GM23248 (cell line): ENCODE data around the gene MVB12B. TPM values are rescaled to one million over a fixed set of nuclear protein-coding genes. Genes with fewer than 3 reads are reported as not detected.

Experiments used
- DNase-seq: peaks from one replicate; pipeline ENCODE4 v3.0.0-alpha.2; 2015
- H2AFZ ChIP-seq: fragments of 200-600 bp; sonication (generic); 2 replicates; pipeline ENCODE4 v1.6.1; 2016; ENCODE audit warnings: antibody characterized with exemption
- H3F3A ChIP-seq: fragments of 200-600 bp; sonication (generic); 2 replicates; pipeline ENCODE4 v1.6.1; 2016; ENCODE audit warnings: mild to moderate bottlenecking, antibody characterized with exemption, mixed run types; ENCODE audit not compliant: insufficient read depth
- H3K27ac ChIP-seq: fragments of 200-600 bp; sonication (generic); 2 replicates; pipeline ENCODE4 v1.5.1; 2016; ENCODE audit warnings: mild to moderate bottlenecking
- H3K27me3 ChIP-seq: fragments of 200-600 bp; sonication (generic); replicated peaks from 2 replicates; pipeline ENCODE4 v1.6.1; 2016; ENCODE audit warnings: mild to moderate bottlenecking; ENCODE audit not compliant: insufficient read depth
- H3K36me3 ChIP-seq: fragments of 200-600 bp; sonication (generic); 2 replicates; pipeline ENCODE4 v1.6.1; 2016; ENCODE audit warnings: low read depth, mild to moderate bottlenecking
- H3K4me1 ChIP-seq: fragments of 200-600 bp; sonication (generic); 2 replicates; pipeline ENCODE4 v1.6.1; 2016; ENCODE audit warnings: mild to moderate bottlenecking; ENCODE audit not compliant: insufficient read depth
- H3K4me2 ChIP-seq: fragments of 200-600 bp; sonication (generic); one replicate; pipeline ENCODE4 v1.6.1; 2016; ENCODE audit warnings: mild to moderate bottlenecking; ENCODE audit not compliant: unreplicated experiment
- H3K4me3 ChIP-seq: fragments of 200-600 bp; sonication (generic); 2 replicates; pipeline ENCODE4 v1.5.1; 2016; ENCODE audit warnings: mild to moderate bottlenecking
- H3K79me2 ChIP-seq: fragments of 200-600 bp; sonication (generic); 2 replicates; pipeline ENCODE4 v1.6.1; 2016; ENCODE audit warnings: mild to moderate bottlenecking; ENCODE audit not compliant: insufficient read depth
- H3K9ac ChIP-seq: fragments of 200-600 bp; sonication (generic); 2 replicates; pipeline ENCODE4 v1.6.1; 2016; ENCODE audit warnings: mild to moderate bottlenecking
- H3K9me2 ChIP-seq: fragments of 200-600 bp; sonication (generic); 2 replicates; pipeline ENCODE4 v1.6.1; 2016; ENCODE audit warnings: mixed run types, mild to moderate bottlenecking, moderate library complexity; ENCODE audit not compliant: insufficient read depth
- H3K9me3 ChIP-seq: fragments of 200-600 bp; sonication (generic); one replicate; pipeline ENCODE4 v1.6.1; 2017; ENCODE audit warnings: low read depth
- H4K20me1 ChIP-seq: fragments of 200-600 bp; sonication (generic); 2 replicates; pipeline ENCODE4 v1.6.0; 2016; ENCODE audit not compliant: insufficient read depth
- EZH2 ChIP-seq: fragments of 200-600 bp; sonication (generic); IDR thresholded peaks from 2 replicates; pipeline ENCODE4 v1.6.1; 2018; ENCODE audit warnings: antibody characterized with exemption, mild to moderate bottlenecking; ENCODE audit not compliant: insufficient read depth, poor library complexity, severe bottlenecking
- EZH2phosphoT487 ChIP-seq: fragments of 200-600 bp; sonication (generic); IDR thresholded peaks from 2 replicates; pipeline ENCODE4 v1.6.1; 2018; ENCODE audit warnings: antibody characterized with exemption, moderate library complexity, mild to moderate bottlenecking, low read depth; ENCODE audit not compliant: insufficient read depth
- WGBS, 2 experiments: methylation state at CpG; one replicate each; pipeline ENCODE4 v1.1.6; 2015 to 2017; ENCODE audit warnings: low lambda C conversion rate in 2 of 2, low coverage in 1 of 2; ENCODE audit errors: missing lambda C conversion rate in 2 of 2; 5-methylcytosine and 5-hydroxymethylcytosine counted together
- in situ Hi-C: fragments of 300-500 bp; cut with MboI; formaldehyde crosslinking; loops from 2 replicates; pipeline ENCODE4 v1.15.0; 2020
- polyA plus RNA-seq: library from polyadenylated mRNA; unstranded; fragments of >200 nt; fragmentation: Nextera tagmentation; extraction: Ambion mirVana; gene quantifications from 2 replicates; pipeline ENCODE4 v1.2.1, GENCODE V29; 2016
- total RNA-seq: library from RNA; depleted of rRNA; stranded (reverse); fragments of >200 nt; shearing (Covaris generic); gene quantifications from 2 replicates; pipeline ENCODE4 v1.2.3, GENCODE V29; 2014

The MVB12B gene
- total and polyA plus RNA-seq, 2 experiments from 2014 or later, result 2.4 to 5.5 TPM

DNA sequence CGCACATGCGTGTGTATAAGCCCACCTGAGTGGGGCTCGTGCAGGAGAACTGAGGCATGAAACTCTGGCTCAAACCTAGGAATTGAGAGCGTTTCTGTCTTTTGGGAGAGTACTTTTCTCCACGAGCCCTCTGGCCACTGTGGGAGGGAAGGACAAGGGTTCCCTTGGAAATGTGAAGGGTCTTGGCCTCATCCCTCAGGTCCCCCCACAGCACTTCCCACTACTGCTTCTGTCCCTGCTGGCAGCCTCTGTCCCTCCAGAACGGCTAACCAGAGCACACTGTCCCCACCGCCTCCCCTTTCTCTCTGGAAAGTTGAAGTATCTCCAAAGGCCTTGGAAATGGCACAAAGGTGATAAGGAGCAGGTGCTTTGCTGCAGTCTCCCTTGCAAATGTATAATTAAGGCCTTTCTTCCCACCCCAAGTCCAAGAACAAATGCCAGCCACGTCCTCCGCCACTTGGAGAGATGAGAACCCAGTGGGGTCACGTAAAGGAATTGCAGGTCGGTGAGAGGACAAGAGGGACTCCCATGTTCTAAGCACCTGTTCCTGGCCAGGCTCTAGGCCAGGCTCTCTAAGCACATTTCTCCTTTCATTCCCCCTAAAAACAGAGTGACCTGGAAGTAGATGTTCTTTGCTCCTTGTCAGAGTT lies 179.2 kb downstream of the MVB12B start:
- no peak overlapping the region for H3K27ac ChIP-seq
- no peak overlapping the region for H3K9ac ChIP-seq
- H3K9me3 ChIP-seq, result no peaks in the 10 kb centered on the region
- H3K79me2 ChIP-seq, result no peaks in the 10 kb centered on the region
- H3K9me2 ChIP-seq, result no peaks in the 10 kb centered on the region
- TF ChIP-seq EZH2phosphoT487 (no peak), EZH2 (no peak)
- peaks cover 10% of the 10 kb centered on the region for H3K4me1 ChIP-seq
- no peaks in the 10 kb centered on the region for H4K20me1 ChIP-seq
- no peaks in the 10 kb centered on the region for H3F3A ChIP-seq
- H3K4me3 ChIP-seq, result no peak overlapping the region
- H3K36me3 ChIP-seq, result no peaks in the 10 kb centered on the region
- H3K27me3 ChIP-seq, result no peaks in the 10 kb centered on the region
- in situ Hi-C loops, result no loop called here
- DNase-seq, result no peak
- no peak overlapping the region for H3K4me2 ChIP-seq
- 79 to 83% methylated on average over 11 of the region's 11 CpGs for WGBS, 2 experiments
- no peak overlapping the region for H2AFZ ChIP-seq

- no peak for TF ChIP-seq EZH2
- in situ Hi-C loops, result no loop called here
- WGBS, 2 experiments, result 87 to 88% methylated on average over 26 to 27 of the region's 27 CpGs
- H3K36me3 ChIP-seq, result no peaks in the 10 kb centered on the region
- no peaks in the 10 kb centered on the region for H3F3A ChIP-seq
- no peaks in the 10 kb centered on the region for H4K20me1 ChIP-seq
- H3K27me3 ChIP-seq, result no peaks in the 10 kb centered on the region
- no peaks in the 10 kb centered on the region for H3K9me3 ChIP-seq
- H3K4me1 ChIP-seq, result peaks cover 10% of the 10 kb centered on the region
- H3K9me2 ChIP-seq, result no peaks in the 10 kb centered on the region
- H3K27ac ChIP-seq, result no peak overlapping the region
- H3K4me2 ChIP-seq, result no peak overlapping the region
- no peak overlapping the region for H2AFZ ChIP-seq
- H3K79me2 ChIP-seq, result no peaks in the 10 kb centered on the region
- DNase-seq, result no peak
- H3K9ac ChIP-seq, result no peak overlapping the region
- no peak overlapping the region for H3K4me3 ChIP-seq
Measured at GRCh38 chr9:126506361-126507317, 180.0 kb downstream of the MVB12B start.

GRCh38 chr9:126507318-126508109 lies 180.9 kb downstream of the MVB12B start:
- Histone ChIP-seq H3K4me3 (no peak overlapping the region), H2AFZ (no peak overlapping the region), H3K9me3 (no peaks in the 10 kb centered on the region), H3K27ac (no peak overlapping the region), H3K4me1 (peaks cover 10% of the 10 kb centered on the region), H3K79me2 (no peaks in the 10 kb centered on the region), H3K27me3 (no peaks in the 10 kb centered on the region), H3F3A (no peaks in the 10 kb centered on the region), H4K20me1 (no peaks in the 10 kb centered on the region), H3K9ac (no peak overlapping the region), H3K36me3 (no peaks in the 10 kb centered on the region), H3K9me2 (no peaks in the 10 kb centered on the region), H3K4me2 (no peak overlapping the region)
- WGBS, 2 experiments, result 71 to 75% methylated on average over 26 of the region's 26 CpGs
- in situ Hi-C loops, result no loop called here
- TF ChIP-seq EZH2phosphoT487, result no peak
- no peak for DNase-seq

DNA sequence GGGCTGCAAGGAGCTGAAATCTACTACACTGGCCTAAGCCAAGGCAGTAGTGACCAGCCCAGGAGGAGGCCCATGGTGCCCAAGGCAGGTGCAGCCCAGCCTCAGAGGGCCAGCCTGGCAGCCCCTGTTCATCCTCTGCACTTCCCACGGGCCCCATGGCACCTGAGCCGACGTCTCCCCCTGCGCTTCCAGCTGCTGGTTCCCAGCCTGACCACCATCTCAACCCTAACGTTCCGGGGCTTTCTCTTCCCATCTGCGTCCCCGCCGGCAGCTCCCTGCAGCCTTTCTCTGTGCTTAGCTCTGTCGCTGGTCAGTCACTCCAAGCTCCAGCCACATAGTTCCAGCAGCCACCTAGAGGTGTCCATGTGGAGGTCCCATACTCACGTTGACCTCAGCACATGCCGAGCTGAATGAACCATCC lies 181.6 kb downstream of the MVB12B start:
- H2AFZ ChIP-seq, result no peak overlapping the region
- peaks cover 4% of the 10 kb centered on the region for H3K4me1 ChIP-seq
- H3K4me2 ChIP-seq, result no peak overlapping the region
- 81 to 85% methylated on average over 12 of the region's 12 CpGs for WGBS, 2 experiments
- no peaks in the 10 kb centered on the region for H3K36me3 ChIP-seq
- H3K9me3 ChIP-seq, result no peaks in the 10 kb centered on the region
- H3K4me3 ChIP-seq, result no peak overlapping the region
- H3K9ac ChIP-seq, result no peak overlapping the region
- no peaks in the 10 kb centered on the region for H3F3A ChIP-seq
- DNase-seq, result no peak
- TF ChIP-seq EZH2 (no peak), EZH2phosphoT487 (no peak)
- in situ Hi-C loops, result no loop called here
- H3K27me3 ChIP-seq, result no peaks in the 10 kb centered on the region
- H3K79me2 ChIP-seq, result no peaks in the 10 kb centered on the region
- H4K20me1 ChIP-seq, result no peaks in the 10 kb centered on the region
- H3K9me2 ChIP-seq, result no peaks in the 10 kb centered on the region
- H3K27ac ChIP-seq, result no peak overlapping the region
